Osteocyte (in vitro differentiated cells): ENCODE data around the gene PDE6C. TPM values are rescaled to one million over a fixed set of nuclear protein-coding genes. Genes with fewer than 3 reads are reported as not detected.

Experiments used
- DNase-seq: peaks from one replicate; pipeline ENCODE4 v3.0.0; 2021; ENCODE audit warnings: mixed read lengths; ENCODE audit not compliant: unreplicated experiment; ENCODE audit errors: extremely low spot score
- H3K27ac Mint-ChIP-seq: one replicate; pipeline ENCODE4 v1.8.0; 2021; ENCODE audit warnings: mild to moderate bottlenecking, mixed read lengths; ENCODE audit not compliant: unreplicated experiment
- H3K27me3 Mint-ChIP-seq: one replicate; pipeline ENCODE4 v1.8.0; 2021; ENCODE audit warnings: mixed read lengths; ENCODE audit not compliant: unreplicated experiment
- H3K36me3 Mint-ChIP-seq: one replicate; pipeline ENCODE4 v1.8.0; 2021; ENCODE audit warnings: mixed read lengths; ENCODE audit not compliant: unreplicated experiment
- H3K4me1 Mint-ChIP-seq: one replicate; pipeline ENCODE4 v1.8.0; 2021; ENCODE audit warnings: mixed read lengths; ENCODE audit not compliant: unreplicated experiment
- H3K4me3 Mint-ChIP-seq: one replicate; pipeline ENCODE4 v1.8.0; 2021; ENCODE audit warnings: mild to moderate bottlenecking, moderate library complexity, mixed read lengths; ENCODE audit not compliant: unreplicated experiment
- H3K9me3 Mint-ChIP-seq: one replicate; pipeline ENCODE4 v1.8.0; 2021; ENCODE audit warnings: mixed read lengths; ENCODE audit not compliant: unreplicated experiment
- CTCF ChIP-seq: fragments of 200-600 bp; sonication (generic); IDR thresholded peaks from 2 replicates; pipeline ENCODE4 v1.5.0; 2021; ENCODE audit warnings: antibody characterized with exemption, mild to moderate bottlenecking, moderate library complexity
- total RNA-seq: library from RNA; stranded (reverse); gene quantifications from 2 replicates; pipeline ENCODE4 v1.2.1, GENCODE V29; 2021

Gene PDE6C
- total RNA-seq, 1 donor from 2014 or later = not detected

- DNase-seq = no peak
- no peak overlapping the region for H3K27ac Mint-ChIP-seq
- H3K9me3 Mint-ChIP-seq = no peaks in the 10 kb centered on the region
- peaks cover 27% of the 10 kb centered on the region for H3K27me3 Mint-ChIP-seq
- H3K4me1 Mint-ChIP-seq = no peaks in the 10 kb centered on the region
- TF ChIP-seq CTCF = no peak
- H3K4me3 Mint-ChIP-seq = no peak overlapping the region
- no peaks in the 10 kb centered on the region for H3K36me3 Mint-ChIP-seq
Measured at GRCh38 chr10:93715345-93715744, 103.0 kb downstream of the PDE6C start.

Other genes with a start within 250 kb of the PDE6C start
- 470 and 517 TPM in 2 replicates for gene MYOF, start 130.2 kb upstream of the PDE6C start, total RNA-seq
- gene CEP55, start 115.9 kb upstream of the PDE6C start, total RNA-seq = 8.6 and 9.5 TPM in 2 replicates
- gene FFAR4, start 45.9 kb upstream of the PDE6C start, total RNA-seq = not detected in 2 replicates
- 0.56 and 0.63 TPM in 2 replicates for gene RBP4, start 11.3 kb upstream of the PDE6C start, total RNA-seq
- gene FRA10AC1, start 90.1 kb downstream of the PDE6C start, total RNA-seq = 13.0 and 15.0 TPM in 2 replicates
- gene LGI1, start 145.4 kb downstream of the PDE6C start, total RNA-seq = 0.29 TPM in 1 of 2 replicates, not detected in the other